HG02870 (cell line): ENCODE data around the gene DEFB114.

Source experiments
- ATAC-seq: cut with Tn5 transposase; IDR thresholded peaks from one replicate; pipeline ENCODE4 v1.9.1; 2021; ENCODE audit warnings: mild to moderate bottlenecking, moderate library complexity; ENCODE audit not compliant: unreplicated experiment

The DEFB114 gene

DNA sequence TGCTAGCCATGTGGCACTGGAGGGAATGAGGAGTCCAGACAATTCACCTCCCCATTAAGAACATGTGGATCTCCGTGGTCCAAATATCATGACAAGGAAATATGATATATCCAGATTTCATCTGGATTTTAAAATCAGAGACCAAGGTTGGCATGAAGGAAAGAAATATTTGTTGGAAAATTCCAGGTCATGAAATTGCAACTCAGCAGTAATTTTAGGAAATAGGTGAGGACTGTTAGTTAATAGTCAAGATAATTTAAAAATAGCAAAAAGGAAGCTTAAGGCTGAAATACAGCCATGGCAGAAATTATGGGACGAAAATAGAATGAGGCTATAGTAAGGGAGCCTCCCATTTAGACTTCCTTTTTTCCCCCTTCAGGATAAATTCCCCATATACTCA lies 26.9 kb downstream of the DEFB114 start:
- no peak for ATAC-seq

GRCh38 chr6:49935387-49935786 lies 28.6 kb downstream of the DEFB114 start:
- ATAC-seq = no peak

- ATAC-seq = no peak
Measured at GRCh38 chr6:49934770-49935169, 29.2 kb downstream of the DEFB114 start.

DNA sequence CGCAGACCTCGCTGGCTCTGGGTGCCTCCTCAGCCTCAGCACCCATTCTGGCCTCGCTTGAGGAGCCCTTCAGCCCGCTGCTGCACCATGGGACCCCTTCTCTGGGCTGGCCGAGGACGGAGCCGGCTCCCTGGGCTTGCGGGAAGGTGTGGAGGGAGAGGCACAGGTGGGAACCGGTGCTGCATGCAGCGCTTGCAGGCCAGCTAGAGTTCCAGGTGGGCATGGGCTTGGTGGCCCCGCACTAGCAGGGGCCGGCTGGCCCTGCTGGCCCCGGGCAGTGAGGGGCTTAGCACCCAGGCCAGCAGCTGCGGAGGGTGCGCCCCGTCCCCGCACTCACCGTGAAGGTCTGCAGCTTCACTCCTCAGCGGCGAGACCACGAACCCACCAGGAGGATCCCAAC lies 30.4 kb downstream of the DEFB114 start:
- ATAC-seq = no peak

- ATAC-seq = no peak
Measured at GRCh38 chr6:49929340-49929739, 34.6 kb downstream of the DEFB114 start.

GRCh38 chr6:49923826-49924225 lies 40.1 kb downstream of the DEFB114 start:
- ATAC-seq = no peak

DNA sequence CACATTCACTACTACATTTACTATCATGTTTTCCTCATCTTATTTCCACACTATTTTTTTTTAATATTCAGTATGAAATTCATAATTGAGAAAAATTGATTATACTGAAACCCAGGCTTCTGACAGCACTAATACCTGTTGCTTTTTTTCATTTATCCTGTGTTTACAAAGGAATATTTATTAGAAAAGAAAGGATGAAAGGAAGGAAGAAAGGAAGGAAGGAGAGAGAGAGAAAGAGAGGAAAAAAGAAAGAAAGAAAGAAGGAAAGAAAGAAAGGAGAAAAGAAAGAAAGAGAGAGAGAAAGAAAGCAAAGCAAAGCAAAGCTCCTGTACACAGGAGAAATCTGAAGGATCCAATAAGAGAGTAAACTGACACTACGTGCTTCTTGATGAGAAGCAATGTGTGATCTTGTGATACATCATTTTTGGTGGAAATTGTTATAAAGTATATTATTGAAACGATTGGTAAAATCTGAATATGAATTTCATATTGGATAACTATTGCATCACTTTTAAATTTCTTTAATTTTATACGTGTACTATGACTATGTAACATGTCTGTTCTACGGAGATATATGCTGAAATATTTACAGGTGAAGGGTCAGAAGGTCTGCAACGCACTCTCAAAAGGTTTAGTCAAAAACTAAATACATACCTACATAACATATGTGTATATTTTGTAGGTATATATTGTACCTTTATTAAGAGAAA lies 43.9 kb downstream of the DEFB114 start:
- ATAC-seq = no peak

GRCh38 chr6:49919261-49919660 lies 44.7 kb downstream of the DEFB114 start:
- ATAC-seq = no peak

DNA sequence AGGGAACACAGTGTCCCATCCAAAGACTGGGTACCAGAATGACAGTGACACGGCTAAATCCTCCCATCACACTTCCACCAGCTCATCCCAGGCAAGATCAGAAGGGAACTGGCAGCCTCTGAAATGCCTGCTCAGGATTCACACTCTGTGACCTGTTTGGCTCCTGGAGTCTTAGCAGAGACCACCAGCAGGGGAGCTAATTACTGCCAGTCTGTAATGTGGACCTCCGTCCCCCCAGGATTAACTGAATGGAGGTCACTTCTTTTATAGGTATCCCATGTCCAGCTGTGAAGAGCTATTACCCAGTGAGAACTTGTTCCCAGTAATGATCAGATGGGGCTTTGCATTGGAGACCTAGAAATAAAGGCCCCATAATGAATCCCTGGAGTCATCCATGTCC lies 45.2 kb downstream of the DEFB114 start:
- ATAC-seq = no peak

GRCh38 chr6:49915035-49915434 lies 48.9 kb downstream of the DEFB114 start:
- ATAC-seq = no peak

GRCh38 chr6:49913636-49914375 lies 50.2 kb downstream of the DEFB114 start:
- ATAC-seq = no peak

DNA sequence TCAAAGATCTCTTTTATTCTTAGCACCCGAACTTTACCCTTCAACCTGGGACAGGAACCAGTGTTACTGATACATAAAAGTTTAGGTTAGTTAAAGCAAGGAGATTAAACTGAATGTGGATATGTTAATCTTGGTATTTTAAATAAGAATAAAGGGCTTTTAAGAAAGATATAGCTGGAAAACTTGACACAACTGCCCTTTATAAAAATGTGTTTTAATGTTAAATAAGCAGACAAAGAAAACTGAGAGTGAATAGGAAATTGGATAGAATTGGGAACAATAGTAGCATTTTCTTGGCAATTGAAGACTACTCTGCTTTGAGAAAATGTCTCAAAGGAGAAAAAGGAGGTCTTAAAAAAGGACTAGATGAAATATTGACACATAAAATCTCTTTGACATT lies 51.8 kb downstream of the DEFB114 start:
- no peak for ATAC-seq

- ATAC-seq = no peak
Measured at GRCh38 chr6:49911252-49911651, 52.7 kb downstream of the DEFB114 start.
